RWPE2 (cell line): ENCODE results near the gene GET3.

ENCODE experiments used
- ATAC-seq: fragments of 200-7000 bp; cut with Tn5 transposase; 3 replicates; pipeline ENCODE4 v1.9.1; 2021; ENCODE audit warnings: low read depth
- DNase-seq: peaks from one replicate; pipeline ENCODE4 v3.0.0-alpha.2; 2020; ENCODE audit warnings: low spot score
- H3K27ac ChIP-seq: fragments of 450-650 bp; 2 replicates; pipeline ENCODE4 v1.5.1; 2017; ENCODE audit warnings: mild to moderate bottlenecking; ENCODE audit not compliant: poor library complexity, severe bottlenecking
- H3K27me3 ChIP-seq: fragments of 250-450 bp; sonication (Bioruptor Pico); 2 replicates; pipeline ENCODE4 v1.5.1; 2021; ENCODE audit warnings: mild to moderate bottlenecking, moderate library complexity; ENCODE audit not compliant: insufficient read depth, poor library complexity, severe bottlenecking
- H3K36me3 ChIP-seq: fragments of 250-450 bp; sonication (Bioruptor Pico); 2 replicates; pipeline ENCODE4 v1.5.1; 2020; ENCODE audit warnings: low read depth, mild to moderate bottlenecking, moderate library complexity
- H3K4me1 ChIP-seq: fragments of 250-450 bp; sonication (Bioruptor Pico); 2 replicates; pipeline ENCODE4 v1.5.1; 2021; ENCODE audit warnings: mild to moderate bottlenecking, moderate library complexity; ENCODE audit not compliant: insufficient read depth, poor library complexity, severe bottlenecking
- H3K4me3 ChIP-seq: fragments of 250-450 bp; sonication (Bioruptor Pico); 2 replicates; pipeline ENCODE4 v1.5.1; 2021; ENCODE audit warnings: mild to moderate bottlenecking, moderate library complexity; ENCODE audit not compliant: severe bottlenecking
- H3K9me3 ChIP-seq: fragments of 250-450 bp; sonication (Bioruptor Pico); 2 replicates; pipeline ENCODE4 v1.5.1; 2021; ENCODE audit warnings: mild to moderate bottlenecking, moderate library complexity; ENCODE audit not compliant: severe bottlenecking
- TF ChIP-seq, protein P1 (sequence below): fragments of 450-650 bp; IDR thresholded peaks from one replicate; pipeline ENCODE4 v1.5.1; 2017; ENCODE audit warnings: mild to moderate bottlenecking, moderate library complexity; ENCODE audit not compliant: poor library complexity, severe bottlenecking

Gene GET3

GRCh38 chr19:12737835-12738351 is 596 bp downstream of the GET3 start:
- Histone ChIP-seq H3K27ac (peak overlapping the region; percentile 74), H3K4me3 (peak overlapping the region; percentile 80)

GRCh38 chr19:12745166-12745897 is 8.0 kb downstream of the GET3 start:
- H3K4me1 ChIP-seq = peaks cover 10% of the 10 kb centered on the region
- no peak overlapping the region for H3K27ac ChIP-seq
- TF ChIP-seq, protein P1, sequence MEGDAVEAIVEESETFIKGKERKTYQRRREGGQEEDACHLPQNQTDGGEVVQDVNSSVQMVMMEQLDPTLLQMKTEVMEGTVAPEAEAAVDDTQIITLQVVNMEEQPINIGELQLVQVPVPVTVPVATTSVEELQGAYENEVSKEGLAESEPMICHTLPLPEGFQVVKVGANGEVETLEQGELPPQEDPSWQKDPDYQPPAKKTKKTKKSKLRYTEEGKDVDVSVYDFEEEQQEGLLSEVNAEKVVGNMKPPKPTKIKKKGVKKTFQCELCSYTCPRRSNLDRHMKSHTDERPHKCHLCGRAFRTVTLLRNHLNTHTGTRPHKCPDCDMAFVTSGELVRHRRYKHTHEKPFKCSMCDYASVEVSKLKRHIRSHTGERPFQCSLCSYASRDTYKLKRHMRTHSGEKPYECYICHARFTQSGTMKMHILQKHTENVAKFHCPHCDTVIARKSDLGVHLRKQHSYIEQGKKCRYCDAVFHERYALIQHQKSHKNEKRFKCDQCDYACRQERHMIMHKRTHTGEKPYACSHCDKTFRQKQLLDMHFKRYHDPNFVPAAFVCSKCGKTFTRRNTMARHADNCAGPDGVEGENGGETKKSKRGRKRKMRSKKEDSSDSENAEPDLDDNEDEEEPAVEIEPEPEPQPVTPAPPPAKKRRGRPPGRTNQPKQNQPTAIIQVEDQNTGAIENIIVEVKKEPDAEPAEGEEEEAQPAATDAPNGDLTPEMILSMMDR = no peak
- no peak for ATAC-seq
- H3K36me3 ChIP-seq = peaks cover 28% of the 10 kb centered on the region
- H3K4me3 ChIP-seq = no peak overlapping the region
- no peak for DNase-seq
- no peaks in the 10 kb centered on the region for H3K27me3 ChIP-seq
- H3K9me3 ChIP-seq = no peaks in the 10 kb centered on the region

More at GRCh38 chr19:12737835-12738351, 596 bp downstream of the GET3 start:
- Histone ChIP-seq H3K27me3 (no peaks in the 10 kb centered on the region), H3K4me1 (peaks cover 3% of the 10 kb centered on the region), H3K36me3 (peaks cover 27% of the 10 kb centered on the region), H3K9me3 (no peaks in the 10 kb centered on the region)
- DNase-seq (no peak), ATAC-seq (no peak)
- TF ChIP-seq, protein P1 = no peak

DNA sequence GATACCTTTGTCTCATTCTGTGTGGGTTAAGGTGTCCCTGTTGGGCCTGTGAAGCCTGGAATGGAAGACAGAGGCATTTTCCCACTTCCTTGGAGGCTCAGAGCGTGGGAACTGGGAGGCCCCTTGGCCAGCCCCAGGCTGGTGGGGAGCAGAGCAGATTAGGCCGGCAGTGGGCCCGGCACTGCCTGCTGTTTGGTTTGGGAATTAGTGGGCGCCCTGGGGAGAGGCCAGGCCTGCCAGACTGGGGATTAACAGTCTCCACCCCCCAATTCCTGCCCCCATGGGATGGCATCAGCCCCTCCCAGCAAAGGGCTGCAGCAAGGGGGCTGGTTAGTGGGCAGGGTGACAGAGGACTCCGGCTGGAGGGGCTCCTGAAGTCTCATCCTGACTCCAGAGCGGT is 11.2 kb downstream of the GET3 start:
- ATAC-seq = no peak
- no peak overlapping the region for H3K27ac ChIP-seq
- H3K27me3 ChIP-seq = no peaks in the 10 kb centered on the region
- no peaks in the 10 kb centered on the region for H3K9me3 ChIP-seq
- peaks cover 15% of the 10 kb centered on the region for H3K4me1 ChIP-seq
- no peak overlapping the region for H3K4me3 ChIP-seq
- DNase-seq = no peak
- peaks cover 21% of the 10 kb centered on the region for H3K36me3 ChIP-seq
- TF ChIP-seq, protein P1 = no peak

GRCh38 chr19:12749938-12750521 is 12.7 kb downstream of the GET3 start:
- DNase-seq (no peak), ATAC-seq (peak; percentile 56)
- Histone ChIP-seq H3K36me3 (peaks cover 19% of the 10 kb centered on the region), H3K9me3 (no peaks in the 10 kb centered on the region), H3K4me3 (no peak overlapping the region), H3K27me3 (no peaks in the 10 kb centered on the region), H3K4me1 (peaks cover 15% of the 10 kb centered on the region), H3K27ac (peak overlapping the region; percentile 9)
- TF ChIP-seq, protein P1 = no peak
